Body of pancreas (tissue), 4 donors: ENCODE results near the gene KRT34. TPM values are rescaled to one million over a fixed set of nuclear protein-coding genes. Genes with fewer than 3 reads are reported as not detected.

Source experiments
- ATAC-seq: fragments of 150-250 bp; one replicate; pipeline ENCODE4 v1.9.1; 2016
- DNase-seq, 4 donors: peaks; one replicate each; pipeline ENCODE4 v3.0.0-alpha.2; 2019
- H3K27ac ChIP-seq, 4 donors: fragments of 200-600 bp; sonication (generic); 1 replicate in 3 of 4; 2 replicates in 1 of 4; pipeline versions ENCODE4 v1.5.1 to v1.6.1; 2016 to 2019; ENCODE audit warnings: mild to moderate bottlenecking in 1 of 4, mixed read lengths in 1 of 4, moderate library complexity in 1 of 4
- H3K27me3 ChIP-seq, 2 donors: fragments of 200-600 bp; sonication (generic); one replicate each; pipeline ENCODE4 v1.6.0; 2016; ENCODE audit warnings: mild to moderate bottlenecking in 1 of 2
- H3K36me3 ChIP-seq, 2 donors: fragments of 200-600 bp; sonication (generic); replicated peaks in 1 of 2; 2 replicates each; pipeline ENCODE4 v1.5.1; 2016; ENCODE audit warnings: low read depth in 2 of 2; ENCODE audit not compliant: insufficient read depth in 1 of 2
- H3K4me1 ChIP-seq: fragments of 200-600 bp; sonication (generic); one replicate; pipeline ENCODE4 v1.6.0; 2016
- H3K4me3 ChIP-seq, 2 donors: fragments of 200-600 bp; sonication (generic); 1 replicate in 1 of 2; 2 replicates in 1 of 2; pipeline ENCODE4 v1.5.1; 2016 to 2019
- H3K9me3 ChIP-seq, 3 donors: fragments of 200-600 bp; sonication (generic); 1 replicate in 2 of 3; 2 replicates in 1 of 3; pipeline ENCODE4 v1.5.1; 2016
- POLR2A ChIP-seq, 3 donors: fragments of 450-650 bp; IDR thresholded peaks; one replicate each; pipeline ENCODE4 v1.6.1; 2016; ENCODE audit warnings: antibody characterized with exemption in 3 of 3, mild to moderate bottlenecking in 2 of 3
- WGBS, 2 donors: methylation state at CpG; one replicate each; pipeline ENCODE4 v1.1.5; 2017; 5-methylcytosine and 5-hydroxymethylcytosine counted together
- intact Hi-C: fragments of 100-400 bp; cut with DNase I; formaldehyde crosslinking; loops from one replicate; pipeline ENCODE4 v1.15.1; 2023
- total RNA-seq, 2 donors: library from RNA; depleted of rRNA; stranded (reverse); fragments of >200 nt; gene quantifications; one replicate each; pipeline ENCODE4 v1.1.0, GENCODE V29; 2016
- TF ChIP-seq, protein P1 (sequence below), 7 experiments: fragments of 450-650 bp in 4 of 7; fragments of 200-600 bp in 3 of 7; sonication (generic) in 3 of 7; IDR thresholded peaks; one replicate each; pipeline ENCODE4 v1.5.1; 2016 to 2019; ENCODE audit warnings: antibody characterized with exemption in 7 of 7

The KRT34 gene
- total RNA-seq, 2 donors from 2014 or later: not detected

DNA sequence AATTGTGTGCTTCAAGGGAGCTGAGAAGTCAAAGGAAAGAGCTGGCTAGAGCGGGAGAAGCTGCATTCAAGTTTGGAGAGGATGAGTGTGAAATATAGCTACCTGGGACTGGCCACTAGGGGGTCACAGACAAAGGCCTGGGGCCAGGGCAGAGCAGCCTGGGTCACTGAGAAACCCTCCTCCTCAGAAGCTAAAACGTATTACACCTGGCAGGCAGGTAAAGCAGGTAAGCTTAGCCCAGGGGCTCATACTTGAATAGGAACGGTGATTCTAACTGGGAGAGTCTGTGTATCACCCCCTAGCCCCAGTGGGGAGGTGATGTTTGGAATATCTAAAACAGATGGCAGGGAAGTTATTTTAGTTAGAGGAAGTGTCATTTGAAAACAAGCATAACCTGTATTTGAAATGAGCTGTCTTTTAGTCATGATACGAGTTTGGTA, 35.5 kb upstream of the KRT34 start:
- Histone ChIP-seq H3K27ac (no peak overlapping the region), H3K9me3 (no peaks in the 10 kb centered on the region), H3K36me3 (no peaks in the 10 kb centered on the region), H3K27me3 (no peaks in the 10 kb centered on the region), H3K4me1 (no peaks in the 10 kb centered on the region), H3K4me3 (no peak overlapping the region)
- intact Hi-C loops: no loop called here
- ATAC-seq (no peak), DNase-seq (no peak)
- TF ChIP-seq, protein P1, sequence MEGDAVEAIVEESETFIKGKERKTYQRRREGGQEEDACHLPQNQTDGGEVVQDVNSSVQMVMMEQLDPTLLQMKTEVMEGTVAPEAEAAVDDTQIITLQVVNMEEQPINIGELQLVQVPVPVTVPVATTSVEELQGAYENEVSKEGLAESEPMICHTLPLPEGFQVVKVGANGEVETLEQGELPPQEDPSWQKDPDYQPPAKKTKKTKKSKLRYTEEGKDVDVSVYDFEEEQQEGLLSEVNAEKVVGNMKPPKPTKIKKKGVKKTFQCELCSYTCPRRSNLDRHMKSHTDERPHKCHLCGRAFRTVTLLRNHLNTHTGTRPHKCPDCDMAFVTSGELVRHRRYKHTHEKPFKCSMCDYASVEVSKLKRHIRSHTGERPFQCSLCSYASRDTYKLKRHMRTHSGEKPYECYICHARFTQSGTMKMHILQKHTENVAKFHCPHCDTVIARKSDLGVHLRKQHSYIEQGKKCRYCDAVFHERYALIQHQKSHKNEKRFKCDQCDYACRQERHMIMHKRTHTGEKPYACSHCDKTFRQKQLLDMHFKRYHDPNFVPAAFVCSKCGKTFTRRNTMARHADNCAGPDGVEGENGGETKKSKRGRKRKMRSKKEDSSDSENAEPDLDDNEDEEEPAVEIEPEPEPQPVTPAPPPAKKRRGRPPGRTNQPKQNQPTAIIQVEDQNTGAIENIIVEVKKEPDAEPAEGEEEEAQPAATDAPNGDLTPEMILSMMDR (IDR thresholded peaks at IDR 0.05): peak in 3 of 7 experiments; percentile 3 to 16 (median 6)
- no peak for TF ChIP-seq POLR2A (IDR thresholded peaks at IDR 0.05)
- 51 to 61% methylated on average over 4 of the region's 4 CpGs for WGBS, 2 donors

DNA sequence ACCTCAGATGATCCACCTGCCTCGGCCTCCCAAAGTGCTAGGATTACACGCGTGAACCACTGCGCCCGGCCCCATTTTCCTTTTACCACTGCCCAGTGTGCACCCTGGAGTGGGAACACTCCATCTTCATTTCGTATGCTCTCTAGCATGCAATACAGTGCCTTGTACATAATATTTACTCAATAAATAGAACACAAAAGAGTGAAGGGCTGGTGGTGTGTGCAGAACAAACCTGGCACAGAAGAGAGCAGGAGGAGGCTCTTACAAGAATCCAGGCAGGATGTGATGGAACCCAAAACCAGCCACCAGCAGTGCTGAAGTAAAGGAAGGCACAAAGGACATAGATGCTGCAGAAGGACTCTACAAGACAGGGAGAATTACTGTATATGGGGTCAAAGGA, 35.0 kb upstream of the KRT34 start:
- H3K36me3 ChIP-seq: no peaks in the 10 kb centered on the region
- H3K9me3 ChIP-seq: no peaks in the 10 kb centered on the region
- no peak overlapping the region for H3K27ac ChIP-seq
- no peak overlapping the region for H3K4me3 ChIP-seq
- ATAC-seq: no peak
- no peaks in the 10 kb centered on the region for H3K27me3 ChIP-seq
- intact Hi-C loops: no loop called here
- no peak for DNase-seq
- TF ChIP-seq POLR2A (IDR thresholded peaks at IDR 0.05): no peak
- TF ChIP-seq, protein P1 (IDR thresholded peaks at IDR 0.05): no peak
- WGBS, 2 donors: 89 to 92% methylated on average over 6 of the region's 6 CpGs
- H3K4me1 ChIP-seq: no peaks in the 10 kb centered on the region

DNA sequence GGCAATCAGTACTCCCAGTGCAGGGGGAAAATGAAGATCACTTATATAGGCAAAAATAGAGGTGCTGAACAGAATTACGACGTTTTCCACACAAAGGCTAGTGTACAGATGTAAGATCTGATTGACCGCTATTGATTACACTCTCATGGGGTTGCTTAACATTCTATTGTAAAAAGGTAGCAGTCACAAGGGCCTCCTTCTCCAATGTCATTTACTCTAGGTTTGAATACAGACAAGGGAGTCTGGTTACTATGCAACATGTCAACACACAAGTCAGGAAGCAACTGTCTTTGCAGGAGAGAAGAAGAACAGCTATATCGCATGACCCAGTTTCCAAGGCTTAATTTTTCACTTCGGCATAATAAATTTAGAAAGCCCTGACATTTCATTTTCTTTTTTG, 34.4 kb upstream of the KRT34 start:
- intact Hi-C loops: no loop called here
- Histone ChIP-seq H3K27me3 (no peaks in the 10 kb centered on the region), H3K4me1 (no peaks in the 10 kb centered on the region), H3K9me3 (no peaks in the 10 kb centered on the region), H3K36me3 (no peaks in the 10 kb centered on the region), H3K4me3 (no peak overlapping the region), H3K27ac (no peak overlapping the region)
- TF ChIP-seq POLR2A (IDR thresholded peaks at IDR 0.05): no peak
- TF ChIP-seq, protein P1 (IDR thresholded peaks at IDR 0.05): no peak
- WGBS, 2 donors: 71 to 72% methylated on average over 5 of the region's 5 CpGs
- no peak for DNase-seq
- ATAC-seq: no peak

DNA sequence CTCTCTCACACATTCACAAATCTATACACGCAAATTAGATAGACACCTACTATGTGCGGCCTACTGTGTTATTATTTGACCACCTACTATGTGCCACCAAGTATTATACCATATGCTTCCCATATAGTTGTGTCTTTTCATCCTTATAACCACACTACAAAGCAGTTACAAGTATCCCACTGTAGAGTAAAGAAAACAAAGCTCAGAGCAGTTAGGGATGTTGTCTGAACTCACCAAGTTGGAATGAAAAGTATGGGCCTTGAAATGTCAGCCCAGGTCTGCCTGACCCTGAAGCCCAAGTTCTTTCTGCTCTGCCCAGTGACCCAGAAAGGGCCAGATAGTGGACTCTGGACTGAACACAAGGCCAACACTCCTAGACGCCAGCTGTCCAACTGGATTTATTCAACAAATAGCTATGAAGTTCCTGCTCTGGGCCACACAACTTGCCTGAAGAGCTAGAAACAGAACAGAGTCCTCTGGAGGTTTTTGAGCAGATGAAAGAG, 33.8 kb upstream of the KRT34 start:
- intact Hi-C loops: no loop called here
- Histone ChIP-seq H3K4me1 (no peaks in the 10 kb centered on the region), H3K27ac (no peak overlapping the region), H3K9me3 (no peaks in the 10 kb centered on the region), H3K36me3 (no peaks in the 10 kb centered on the region), H3K27me3 (no peaks in the 10 kb centered on the region), H3K4me3 (no peak overlapping the region)
- peak; percentile 60 for ATAC-seq
- peak; percentile 10 to 55 (median 25) for DNase-seq
- WGBS, 2 donors: 35 to 45% methylated on average over 3 of the region's 3 CpGs
- TF ChIP-seq, protein P1 (IDR thresholded peaks at IDR 0.05): no peak
- no peak for TF ChIP-seq POLR2A (IDR thresholded peaks at IDR 0.05)

GRCh38 chr17:41415411-41415810, 33.3 kb upstream of the KRT34 start:
- Histone ChIP-seq H3K36me3 (no peaks in the 10 kb centered on the region), H3K9me3 (no peaks in the 10 kb centered on the region), H3K4me1 (no peaks in the 10 kb centered on the region), H3K4me3 (no peak overlapping the region), H3K27me3 (no peaks in the 10 kb centered on the region), H3K27ac (no peak overlapping the region)
- DNase-seq (no peak), ATAC-seq (no peak)
- intact Hi-C loops: no loop called here
- 54 to 72% methylated on average over 3 to 4 of the region's 4 CpGs for WGBS, 2 donors
- TF ChIP-seq, protein P1 (IDR thresholded peaks at IDR 0.05): no peak
- no peak for TF ChIP-seq POLR2A (IDR thresholded peaks at IDR 0.05)
